HG02981 (cell line): ENCODE data around the gene RAI2.

Source experiments
- ATAC-seq: cut with Tn5 transposase; IDR thresholded peaks from one replicate; pipeline ENCODE4 v1.9.1; 2021; ENCODE audit warnings: mild to moderate bottlenecking, moderate library complexity; ENCODE audit not compliant: unreplicated experiment

Gene RAI2

DNA sequence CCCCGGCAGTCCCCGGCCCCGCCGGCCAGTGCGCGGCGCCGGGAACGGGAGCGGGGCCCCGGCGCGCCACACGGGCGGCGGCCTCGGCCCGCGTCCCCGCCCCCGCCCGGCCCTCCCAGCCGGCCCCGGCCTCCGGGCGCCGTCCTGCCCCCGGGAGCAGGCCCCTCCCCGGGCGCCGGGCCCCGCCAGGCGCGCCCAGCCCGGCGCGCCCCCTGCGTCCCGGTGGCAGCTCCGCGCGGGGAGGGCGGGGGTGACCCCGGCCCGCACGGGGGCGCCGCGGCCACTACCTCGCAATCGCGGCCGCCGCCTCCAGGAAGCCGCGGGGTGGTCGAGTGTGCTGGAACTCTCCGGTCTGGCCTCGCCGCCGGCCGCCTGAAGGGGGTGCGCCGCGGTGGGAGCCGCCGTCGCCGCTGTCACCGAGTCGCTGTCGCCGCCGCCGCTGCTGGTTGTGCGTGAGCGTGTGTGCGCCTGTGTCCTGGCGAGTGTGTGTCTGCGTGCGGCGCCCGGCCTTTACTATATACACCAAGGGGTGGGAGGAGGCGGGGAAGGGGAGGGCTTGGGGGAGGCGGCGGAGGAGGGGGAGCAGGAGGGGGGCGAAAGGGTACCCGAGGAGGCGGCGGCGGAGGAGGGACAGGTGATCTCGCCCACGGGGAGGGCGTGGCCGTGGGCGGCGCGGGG is at the start of gene RAI2:
TSS of gene RAI2 (minus strand) at position 488 of the 678 bp plus-strand sequence. CDS start 59,288 bp downstream, outside the sequence.
- no peak for ATAC-seq

DNA sequence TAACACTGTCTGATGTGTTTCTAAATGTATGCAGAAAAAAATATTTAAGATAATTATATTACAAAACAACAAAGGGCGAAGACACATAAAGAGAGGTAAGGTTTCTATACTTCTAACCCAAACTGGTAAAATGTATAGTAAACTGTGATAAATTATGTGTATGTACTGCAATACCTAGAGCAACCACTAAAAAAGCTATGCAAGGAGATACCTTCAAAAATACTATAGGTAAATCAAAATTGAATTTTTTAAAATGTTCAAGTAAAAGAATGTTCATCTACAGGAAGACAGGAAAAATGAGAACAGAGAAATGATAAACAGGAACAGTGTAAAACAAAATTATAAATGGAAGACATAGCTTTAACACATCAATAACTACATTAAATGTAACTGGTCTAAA is 27.3 kb upstream of the RAI2 start:
- no peak for ATAC-seq

DNA sequence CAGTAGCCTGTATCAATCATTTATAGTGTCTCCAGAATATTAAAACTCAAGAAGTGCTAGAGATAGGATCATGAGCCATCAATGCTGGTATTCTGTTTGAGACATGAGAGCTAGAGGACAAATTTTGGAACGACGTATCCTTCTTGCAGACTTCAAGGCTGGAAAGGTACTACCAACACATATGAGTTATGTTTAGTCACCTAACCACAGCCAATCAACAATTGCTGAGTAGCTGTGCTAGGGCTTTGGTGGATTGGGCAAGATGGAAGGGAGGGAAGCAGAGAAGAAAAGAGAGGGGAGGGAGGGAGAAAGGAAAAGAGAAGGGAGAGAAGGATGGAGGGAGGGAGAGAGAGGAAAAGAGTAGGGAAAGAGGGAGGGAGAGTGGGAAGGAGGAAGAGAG is 21.6 kb upstream of the RAI2 start:
- ATAC-seq: no peak

DNA sequence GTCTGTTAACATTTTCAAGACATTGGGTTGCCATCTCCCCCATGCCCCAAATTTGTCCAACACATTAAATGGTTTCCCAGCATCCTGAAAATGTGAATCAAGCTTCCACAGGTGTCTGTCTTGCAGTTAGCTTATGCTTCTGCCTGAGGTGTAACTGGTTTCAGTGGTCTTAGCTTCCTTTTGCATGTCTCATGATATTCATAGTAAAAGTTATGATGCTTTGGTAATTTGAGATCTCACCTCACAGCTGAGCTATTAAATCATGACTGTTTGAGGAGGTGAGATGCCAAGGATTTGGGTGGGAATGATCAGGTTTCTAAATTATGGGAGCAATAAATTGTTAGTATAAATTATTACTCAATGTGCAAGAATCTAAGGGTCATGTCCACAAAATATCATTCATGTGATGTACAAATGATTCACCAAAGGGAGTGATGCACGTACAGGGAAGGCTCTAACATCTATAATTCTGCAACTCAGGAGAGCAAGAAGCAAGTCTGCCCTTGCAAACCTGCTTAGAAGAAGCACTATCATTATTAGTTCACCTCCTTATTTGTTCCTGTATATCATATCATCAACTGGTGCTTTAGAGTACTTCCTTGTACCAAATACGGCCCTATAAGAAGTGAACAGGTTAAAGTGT is 17.1 kb upstream of the RAI2 start:
- no peak for ATAC-seq

DNA sequence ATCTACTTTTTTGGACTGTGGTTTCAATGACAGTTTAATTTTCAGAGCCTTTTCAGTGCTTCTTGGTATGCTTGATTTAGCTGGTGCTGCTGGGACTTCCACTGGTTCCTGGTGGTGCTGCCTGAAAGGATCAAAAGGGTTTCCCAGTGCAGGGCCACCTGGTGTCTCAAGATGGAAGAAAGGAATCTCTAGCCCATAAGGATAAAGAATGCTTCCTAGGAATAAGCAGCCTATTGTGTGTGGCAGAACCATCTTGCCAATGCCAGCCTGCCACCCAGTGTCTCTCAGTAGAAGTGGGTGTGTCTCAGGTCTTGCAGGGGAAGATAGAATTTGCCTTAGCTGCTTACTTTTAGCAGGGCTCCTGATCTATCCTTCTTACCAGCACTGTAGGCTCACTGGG is 15.0 kb upstream of the RAI2 start:
- ATAC-seq: no peak

DNA sequence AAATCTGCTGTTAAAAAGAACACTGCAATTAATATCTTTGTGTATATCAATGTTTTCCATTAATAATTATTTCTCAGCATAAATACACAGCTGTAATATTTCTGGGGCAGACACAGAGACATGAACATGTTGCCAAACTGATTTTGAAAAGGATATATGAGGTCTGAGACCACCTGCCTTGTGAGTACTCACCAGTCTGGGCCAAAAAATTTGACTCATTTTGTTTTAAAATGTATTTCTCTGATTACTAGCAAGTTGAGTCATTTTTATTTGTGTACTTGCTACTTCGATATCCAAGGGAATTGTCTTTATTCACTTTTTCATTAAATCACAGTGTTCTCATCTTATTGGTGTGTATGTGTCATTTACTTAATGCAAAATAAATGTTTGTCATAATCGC is 8.5 kb upstream of the RAI2 start:
- no peak for ATAC-seq

DNA sequence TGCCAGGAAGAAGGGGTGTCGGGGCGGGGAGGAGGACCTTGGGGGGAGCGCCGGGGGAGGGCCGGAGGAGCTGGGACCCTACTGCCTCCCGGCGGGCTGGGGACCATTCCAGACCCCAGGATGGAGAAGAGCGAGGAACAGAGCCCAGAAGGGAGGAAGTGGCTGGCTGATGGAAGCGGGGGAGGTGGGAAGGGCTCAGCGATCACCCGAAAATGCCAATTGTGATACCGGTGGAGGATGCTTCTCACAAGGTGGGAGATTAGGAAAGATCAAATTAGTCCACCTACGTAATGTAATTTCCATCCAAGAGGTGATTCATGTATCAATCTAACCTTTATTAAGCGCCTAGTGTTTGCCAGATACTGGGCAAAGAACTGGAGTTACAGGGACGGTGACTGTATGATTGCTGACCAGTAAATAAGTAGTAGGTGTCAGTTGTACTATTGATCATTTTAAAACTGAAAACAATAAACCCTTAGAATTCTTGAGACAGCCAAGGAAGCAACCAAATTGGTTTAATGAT is 452 bp upstream of the RAI2 start:
- ATAC-seq: no peak

DNA sequence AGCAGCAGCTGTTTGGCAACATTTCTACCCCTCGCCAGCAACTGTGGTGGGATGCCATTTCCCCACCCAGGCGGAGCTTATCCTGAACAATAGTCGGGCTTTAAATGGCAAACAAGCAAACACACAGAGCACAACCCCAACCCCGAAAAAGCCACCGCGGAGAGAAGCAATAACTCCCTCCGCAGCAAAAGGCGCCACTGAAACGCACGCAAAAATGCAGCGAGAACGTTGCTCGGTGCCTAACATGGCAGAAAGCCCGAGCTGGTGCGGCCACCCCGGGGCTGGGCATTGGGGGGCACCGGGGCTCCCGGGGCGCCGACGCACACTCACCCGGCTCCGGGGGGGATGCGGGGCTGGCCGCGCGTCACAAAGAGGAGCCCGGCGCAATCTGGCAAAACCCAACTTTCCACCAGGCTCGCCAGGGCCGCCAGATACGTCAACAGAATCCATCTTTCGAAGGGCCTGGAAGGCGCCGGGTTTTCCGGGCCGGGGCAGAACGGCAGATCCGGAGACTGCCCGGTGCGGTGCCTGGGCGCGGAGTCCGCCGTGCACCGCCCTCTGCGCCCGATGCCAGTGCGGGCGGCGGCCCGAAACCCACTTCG is 818 bp downstream of the RAI2 start:
- ATAC-seq: no peak

DNA sequence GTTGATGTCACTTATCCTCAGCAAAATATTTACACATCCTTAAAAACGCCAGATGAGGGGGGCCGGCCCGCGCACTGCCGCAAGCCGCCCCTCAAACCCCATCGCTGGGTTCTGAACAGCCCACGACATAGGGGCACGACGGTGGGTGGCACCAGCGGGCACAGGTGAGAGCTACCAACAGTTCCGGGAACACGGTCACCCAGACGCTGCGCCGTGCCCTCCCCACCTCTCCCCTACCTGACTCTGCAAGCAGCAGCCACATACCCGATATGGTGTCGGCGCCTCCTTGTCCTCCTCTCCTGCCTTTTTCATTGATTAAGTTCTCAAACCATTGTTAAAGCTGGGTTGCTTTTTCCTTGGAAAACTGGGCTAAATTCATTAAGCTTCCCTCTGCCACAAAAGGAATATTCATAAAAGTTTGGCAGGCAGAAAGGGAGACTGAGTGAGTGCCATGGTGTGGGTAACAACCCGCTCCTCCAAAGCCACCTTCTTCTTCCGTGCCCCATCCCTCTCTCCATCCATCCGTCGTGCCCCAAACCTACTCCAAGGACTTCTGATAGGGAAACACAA is 1.4 kb downstream of the RAI2 start:
- ATAC-seq: no peak

DNA sequence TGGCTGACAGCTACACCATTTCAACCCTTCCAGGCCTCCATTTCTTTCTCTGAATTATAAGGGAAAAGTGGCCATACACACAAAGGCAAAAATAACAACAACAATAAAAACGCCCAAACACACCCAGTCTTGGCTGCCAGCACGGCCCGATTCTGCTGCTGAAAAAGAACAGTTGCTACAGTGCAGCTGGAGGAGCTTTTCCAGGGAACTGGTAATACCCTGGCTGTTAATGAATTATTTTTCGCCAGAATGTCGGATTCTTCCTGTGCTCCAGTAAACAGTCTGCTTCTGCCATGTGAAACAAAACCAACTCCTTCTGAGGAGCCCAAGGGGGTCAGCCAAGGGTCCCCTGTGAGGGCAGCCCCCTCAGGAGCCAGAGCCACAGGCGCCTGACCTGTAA is 6.6 kb downstream of the RAI2 start:
- no peak for ATAC-seq

DNA sequence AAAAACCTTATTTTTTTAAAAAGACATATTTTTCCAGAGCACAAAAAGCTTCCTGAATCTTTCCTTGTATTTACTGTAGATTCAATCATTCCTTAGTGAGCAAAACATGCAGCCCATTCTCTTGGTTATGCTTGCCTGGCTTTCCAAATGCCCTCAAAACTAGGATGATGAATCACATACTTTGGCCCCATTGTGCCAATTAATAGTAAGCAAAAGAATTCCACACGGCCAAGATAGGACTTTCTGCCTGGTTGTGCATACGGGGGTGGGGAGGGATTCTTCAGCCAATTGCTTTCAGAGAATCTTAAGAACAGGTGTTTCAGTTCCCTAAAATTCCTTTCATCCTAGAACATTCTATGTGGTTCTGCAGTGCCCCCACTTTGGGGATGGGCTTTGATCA is 7.0 kb downstream of the RAI2 start:
- no peak for ATAC-seq

DNA sequence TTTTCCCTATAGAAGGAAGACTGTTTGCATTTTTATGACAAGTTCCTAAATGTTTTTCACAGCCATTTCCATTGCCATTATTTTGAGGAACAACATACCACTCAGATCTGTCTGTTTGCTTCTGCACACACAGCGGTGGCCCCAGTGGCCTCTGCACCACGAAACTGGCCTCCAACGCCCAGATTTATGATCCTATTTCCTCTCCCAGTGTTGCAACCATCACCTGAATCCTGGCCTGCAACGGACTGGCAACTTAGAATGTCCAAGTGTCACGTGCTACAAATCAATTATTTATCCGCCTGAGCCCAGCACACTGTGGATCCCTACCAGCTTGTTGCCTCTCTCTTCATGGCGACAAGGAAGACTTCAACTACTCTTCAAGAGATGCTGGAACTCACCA is 9.2 kb downstream of the RAI2 start:
- no peak for ATAC-seq

DNA sequence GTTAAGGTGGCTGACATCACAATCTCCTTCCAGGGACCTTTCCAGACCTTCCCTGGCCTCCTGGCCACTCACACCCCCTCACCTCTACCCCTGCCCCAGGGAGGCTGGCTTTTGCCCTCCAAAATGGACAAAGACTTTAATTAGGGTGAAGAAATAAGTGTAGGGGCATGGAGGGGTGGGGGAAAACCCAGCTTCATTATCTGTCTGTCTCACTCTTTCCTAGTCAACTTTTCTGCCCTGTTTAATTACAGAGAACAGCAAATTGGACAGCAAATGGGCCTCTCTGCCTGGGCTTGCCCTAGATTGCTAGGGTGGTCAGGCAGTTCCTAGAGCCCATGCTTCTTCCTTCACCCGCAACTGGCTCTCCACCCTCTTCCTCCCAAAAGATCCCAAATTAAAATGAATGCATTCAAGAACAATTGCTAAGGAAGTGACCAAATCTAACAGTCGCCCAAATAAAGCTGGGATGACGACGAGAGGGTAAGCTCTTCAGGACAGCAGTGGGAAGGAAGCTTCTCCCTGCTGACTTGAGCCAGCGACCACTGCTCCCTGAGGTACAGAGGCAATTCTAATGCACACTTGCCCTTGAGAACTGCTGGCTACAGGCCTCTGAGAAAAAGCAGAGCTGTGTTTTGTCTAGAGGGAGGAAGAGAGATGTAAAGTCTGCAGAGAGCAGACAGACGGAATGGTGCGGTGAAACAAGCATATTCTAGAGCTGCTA is 12.4 kb downstream of the RAI2 start:
- ATAC-seq: no peak

DNA sequence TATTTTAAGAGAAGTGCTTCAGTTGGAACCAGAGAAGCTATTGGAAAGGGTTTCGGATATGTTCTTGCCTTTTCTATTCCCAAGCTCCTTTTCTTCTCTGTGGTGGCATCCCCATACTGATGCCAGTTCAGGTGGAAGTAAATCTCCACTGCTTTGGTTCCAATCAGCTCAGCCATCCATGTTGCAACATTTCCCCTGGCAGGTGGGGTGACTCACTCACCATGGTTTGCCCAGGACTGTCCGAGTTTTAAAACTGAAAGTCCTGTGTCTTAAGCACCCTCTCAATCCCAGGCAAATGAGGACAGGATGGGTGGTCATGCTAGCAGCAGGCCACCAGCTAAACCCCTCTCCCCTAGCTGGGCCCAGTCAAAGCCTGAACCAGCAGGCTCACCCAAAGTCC is 15.1 kb downstream of the RAI2 start:
- ATAC-seq: no peak

DNA sequence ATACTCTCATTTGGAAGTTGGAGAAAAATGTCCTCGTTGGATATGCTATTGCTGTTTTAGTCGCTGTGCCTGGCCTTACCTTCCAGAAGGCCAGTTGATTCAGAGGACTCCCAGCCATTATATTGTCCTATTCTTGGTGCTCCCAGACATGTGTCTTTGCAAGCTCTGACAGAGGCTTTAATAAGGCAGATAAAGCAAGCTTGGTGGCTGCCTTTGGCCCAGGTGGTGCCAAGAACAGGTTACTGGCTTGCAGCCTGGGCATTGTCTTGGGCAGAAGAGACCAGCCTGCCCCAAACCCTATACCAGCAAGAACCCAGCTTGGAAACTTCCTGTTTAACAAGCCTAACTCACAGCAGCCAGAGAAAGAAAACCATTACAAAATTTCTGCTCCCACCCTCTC is 16.9 kb downstream of the RAI2 start:
- no peak for ATAC-seq

DNA sequence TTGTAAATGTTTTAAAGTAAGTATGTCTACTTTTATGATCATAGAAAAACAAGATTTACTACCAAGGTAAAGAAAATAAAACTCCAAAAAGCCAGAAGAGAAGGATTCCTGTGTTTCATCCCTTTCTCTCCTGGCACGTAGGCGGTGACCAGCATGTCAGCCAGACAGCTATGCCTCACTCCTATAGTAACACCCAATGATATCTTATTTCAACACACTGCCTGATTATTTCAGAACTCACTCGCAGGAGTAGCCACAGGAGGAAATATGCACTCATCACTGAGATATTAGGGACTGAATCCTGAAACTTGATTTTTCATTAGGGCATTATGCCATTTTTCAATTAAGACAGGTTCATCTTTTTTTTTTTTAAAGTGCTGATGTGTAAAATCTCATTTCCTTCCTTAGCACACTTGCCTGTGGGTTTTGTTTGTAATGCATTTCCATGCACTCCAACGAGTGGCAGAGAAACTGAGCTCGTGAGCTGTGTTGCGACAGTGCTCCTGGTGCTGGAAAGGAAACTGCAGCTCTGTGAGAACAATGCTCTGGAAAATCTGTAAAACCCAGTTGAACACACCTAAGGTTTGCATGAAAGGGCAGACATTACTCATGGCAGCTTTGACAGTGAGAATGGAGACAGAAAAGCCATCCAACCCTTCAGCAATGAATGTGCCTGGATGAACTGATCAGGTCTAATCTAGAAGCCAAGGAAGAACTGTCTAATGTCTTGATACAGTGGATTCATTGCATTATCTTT is 18.2 kb downstream of the RAI2 start:
- ATAC-seq: no peak

DNA sequence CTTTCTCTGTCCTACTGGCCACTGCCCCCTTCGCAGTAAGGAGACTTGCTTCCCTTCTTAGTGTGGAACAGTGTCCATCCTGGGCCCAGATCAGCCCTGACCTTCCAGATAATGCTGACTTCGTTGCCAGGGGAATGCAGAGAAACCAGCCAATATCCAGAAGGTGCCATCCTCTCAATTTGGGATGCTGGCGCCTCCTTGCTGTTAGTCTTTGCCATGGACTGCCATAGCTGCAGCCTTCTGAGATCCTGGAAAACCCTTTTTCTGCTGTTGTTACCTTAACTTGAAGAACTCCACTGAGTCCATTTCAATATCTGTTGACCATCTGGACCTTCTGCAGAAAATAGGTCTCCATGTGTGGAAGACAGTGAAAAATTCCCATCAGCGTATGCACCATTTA is 21.8 kb downstream of the RAI2 start:
- no peak for ATAC-seq

DNA sequence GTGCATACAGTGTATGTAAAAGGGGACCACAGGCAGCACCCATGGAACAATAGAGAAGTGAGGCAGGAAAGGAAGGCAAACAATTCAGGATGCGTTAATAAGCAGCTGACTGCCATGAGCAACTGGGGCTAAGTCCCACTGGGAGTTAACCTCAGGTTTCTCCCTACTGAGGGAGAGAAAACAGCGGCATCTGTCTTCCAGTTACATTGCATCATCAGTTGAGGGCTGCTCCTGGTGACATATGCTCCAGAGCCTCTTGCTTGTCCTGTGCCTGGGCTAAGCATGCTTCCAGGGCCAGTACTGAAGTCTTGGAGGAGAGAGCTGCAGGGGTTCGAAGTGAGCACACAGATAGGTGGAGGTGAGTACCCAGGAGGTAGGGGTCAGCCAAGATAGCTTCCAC is 24.3 kb downstream of the RAI2 start:
- ATAC-seq: no peak

DNA sequence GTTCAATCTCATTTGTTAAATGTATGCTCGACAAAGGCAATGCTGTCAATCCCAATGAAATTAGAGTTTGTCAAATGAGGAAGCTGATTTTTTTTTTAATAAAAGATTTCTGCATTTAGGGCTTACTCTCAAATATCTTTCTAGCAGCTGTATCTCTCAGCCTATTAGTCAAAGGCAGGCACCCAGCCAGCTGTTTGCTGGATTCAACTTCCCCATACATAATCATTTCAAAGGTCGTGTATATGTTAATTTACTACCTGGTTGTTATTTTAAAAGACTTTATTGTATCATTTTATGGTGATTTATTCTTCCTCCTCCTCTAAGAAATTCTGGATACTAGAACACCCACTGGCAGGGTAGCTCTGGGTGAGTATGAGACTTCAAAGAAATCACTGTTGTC is 27.1 kb downstream of the RAI2 start:
- no peak for ATAC-seq

DNA sequence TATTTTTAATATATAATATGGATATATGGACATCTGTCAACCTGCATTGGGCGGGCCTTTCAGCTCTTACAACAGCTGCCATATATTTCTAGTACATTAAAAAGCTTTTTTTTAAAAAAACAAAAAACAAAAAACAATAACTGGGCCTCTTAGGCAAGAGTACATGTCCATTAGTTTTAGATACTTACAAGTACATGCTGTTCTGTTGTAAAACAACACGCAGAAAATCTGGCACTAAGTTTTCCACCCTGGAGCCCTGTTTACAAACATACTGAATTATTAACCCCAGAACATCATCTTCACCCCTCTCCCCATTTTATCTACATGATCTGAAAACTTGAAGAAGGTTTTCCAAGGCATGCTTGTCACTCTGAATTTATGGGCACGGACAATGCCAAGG is 29.8 kb downstream of the RAI2 start:
- ATAC-seq: no peak

DNA sequence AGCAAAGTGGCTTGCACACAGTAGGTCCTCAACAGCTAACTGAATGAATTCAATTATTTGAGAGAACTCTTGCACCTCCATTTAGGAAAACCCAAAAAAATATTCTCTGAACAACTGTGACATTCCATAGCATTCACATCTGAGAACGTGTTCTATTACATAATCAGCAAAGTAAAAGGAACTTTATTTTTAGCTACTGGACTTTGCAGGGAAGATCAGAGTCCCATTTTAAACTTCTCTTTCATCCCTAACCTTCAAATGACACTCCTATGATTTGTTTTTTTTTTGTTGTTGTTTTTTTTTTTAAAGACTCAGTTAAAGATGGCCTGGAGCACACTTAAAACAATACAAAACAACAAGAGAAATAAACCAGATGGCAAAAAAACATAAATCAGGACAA is 30.9 kb downstream of the RAI2 start:
- no peak for ATAC-seq
